MV-4-11 (cell line): ENCODE results near the gene ATG10.
"Not testable (repeated sequence)": the region's sequence is repeated elsewhere in the genome, so short reads cannot be mapped to it uniquely, and the experiment has no call there.

ENCODE experiments used
- DNase-seq: peaks from one replicate; lab custom pipeline; 2025; lab: John Stamatoyannopoulos, UW

The ATG10 gene

DNA sequence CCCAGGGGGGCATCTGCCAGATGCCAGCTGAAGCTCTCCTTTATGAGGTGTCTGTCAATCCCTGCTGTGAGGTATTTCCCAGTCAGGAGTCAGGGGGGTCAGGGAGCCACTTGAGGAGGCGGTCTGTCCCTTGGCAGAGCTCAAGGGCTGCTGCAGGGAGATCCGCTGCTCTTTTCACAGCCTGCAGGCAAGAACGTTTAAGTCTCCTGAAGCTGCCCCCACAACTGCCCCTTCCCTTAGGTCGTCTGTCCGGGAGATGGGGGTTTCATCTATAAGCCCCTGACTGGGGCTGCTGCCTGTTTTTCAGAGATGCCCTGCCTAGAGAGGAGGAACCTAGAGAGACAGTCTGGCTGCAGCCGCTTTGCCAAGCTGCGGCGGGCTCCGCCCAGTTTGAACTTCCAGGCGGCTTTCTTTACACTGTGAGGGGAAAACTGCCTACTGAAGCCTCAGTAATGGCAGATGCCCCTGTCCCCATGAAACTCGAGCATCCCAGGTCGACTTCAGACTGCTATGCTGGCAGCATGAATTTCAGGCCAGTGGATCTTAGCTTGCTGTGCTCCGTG, 158.0 kb downstream of the ATG10 start:
- DNase-seq = no peak

- DNase-seq = no peak
Observed at GRCh38 chr5:82130602-82131001, 158.8 kb downstream of the ATG10 start.

GRCh38 chr5:82137205-82137604, 165.4 kb downstream of the ATG10 start:
- no peak for DNase-seq

- DNase-seq = not testable (repeated sequence)
Observed at GRCh38 chr5:82139837-82140236, 168.0 kb downstream of the ATG10 start.

DNA sequence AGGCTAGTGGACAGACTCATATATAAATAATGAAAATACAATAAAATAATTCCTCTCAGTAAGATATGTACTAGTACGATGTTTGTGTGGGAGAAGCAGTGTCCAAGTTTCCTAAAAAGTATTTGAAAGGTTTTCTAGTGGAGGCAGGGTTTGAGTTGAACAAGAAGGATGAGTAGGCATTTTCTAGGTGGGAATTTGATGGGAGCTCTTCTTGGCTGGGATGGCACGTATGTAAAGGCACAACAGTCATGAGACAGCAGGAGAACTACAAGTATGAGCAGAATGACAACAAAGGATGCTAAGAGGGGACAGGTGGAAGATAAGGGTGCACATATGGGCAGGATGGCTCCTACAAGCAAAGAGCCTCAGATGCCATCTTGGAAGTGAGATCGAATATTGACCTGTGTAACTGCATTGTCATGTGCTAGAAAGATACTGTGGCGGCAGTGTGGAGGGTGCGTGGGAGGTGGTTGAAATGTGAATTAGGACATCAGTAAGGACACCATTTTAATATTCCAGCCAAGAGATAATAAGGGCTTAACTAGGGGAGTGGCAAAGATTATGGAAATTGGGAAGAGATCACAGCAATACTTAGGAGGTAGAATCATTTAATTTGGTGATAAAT, 170.5 kb downstream of the ATG10 start:
- DNase-seq = no peak

DNA sequence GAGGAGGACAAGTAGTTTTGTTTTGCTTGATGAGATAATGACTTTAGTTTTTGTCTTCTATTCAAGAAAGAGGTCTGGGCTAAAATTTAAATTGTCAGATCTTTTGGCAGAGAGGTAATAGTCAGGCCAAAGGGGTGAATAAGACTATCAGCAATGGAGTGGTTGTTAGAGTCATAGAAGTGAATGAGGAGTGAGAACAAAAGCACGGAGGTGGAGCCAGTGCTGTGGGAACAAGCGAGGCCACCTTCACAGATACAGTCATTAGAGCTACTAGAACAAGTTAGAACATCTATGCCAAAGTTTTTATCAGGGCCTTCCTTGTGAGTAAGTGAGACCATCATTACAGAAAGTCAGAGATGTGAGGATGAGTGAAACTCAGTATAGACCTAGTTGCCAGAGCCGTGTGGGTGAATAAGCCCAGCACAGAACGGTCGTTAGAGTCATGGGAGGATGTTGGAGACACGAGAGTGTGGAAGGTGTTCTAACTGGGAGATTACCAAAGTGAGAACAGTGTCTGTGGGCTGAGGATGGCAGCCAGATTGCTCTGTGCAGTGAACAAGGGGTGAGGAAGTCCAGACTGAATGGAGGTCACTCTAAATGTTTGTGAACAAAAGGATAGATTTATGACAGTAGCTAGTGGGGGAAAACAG, 171.2 kb downstream of the ATG10 start:
- no peak for DNase-seq

GRCh38 chr5:82147860-82148573, 176.2 kb downstream of the ATG10 start:
- DNase-seq = peak; percentile 45

GRCh38 chr5:82149434-82149833, 177.6 kb downstream of the ATG10 start:
- DNase-seq = no peak

DNA sequence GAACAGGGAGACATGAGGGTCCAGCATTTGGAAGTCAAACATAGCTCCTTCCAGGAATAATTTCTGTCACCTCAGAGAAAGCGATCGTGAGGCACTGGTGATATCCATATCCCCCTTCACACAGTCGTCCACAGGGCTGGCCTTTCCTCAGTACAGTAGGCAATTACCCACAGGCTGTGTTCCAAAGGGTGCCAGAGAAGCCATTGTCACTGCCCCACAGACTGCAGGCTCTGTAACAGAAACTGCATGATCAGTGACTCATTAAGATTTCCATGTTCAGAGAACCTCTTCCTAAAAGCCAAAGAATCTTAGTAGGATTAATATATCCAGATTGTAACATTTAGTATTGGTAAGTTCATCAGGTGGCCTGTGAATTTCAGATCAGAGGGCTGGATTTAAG, 178.7 kb downstream of the ATG10 start:
- DNase-seq = no peak

DNA sequence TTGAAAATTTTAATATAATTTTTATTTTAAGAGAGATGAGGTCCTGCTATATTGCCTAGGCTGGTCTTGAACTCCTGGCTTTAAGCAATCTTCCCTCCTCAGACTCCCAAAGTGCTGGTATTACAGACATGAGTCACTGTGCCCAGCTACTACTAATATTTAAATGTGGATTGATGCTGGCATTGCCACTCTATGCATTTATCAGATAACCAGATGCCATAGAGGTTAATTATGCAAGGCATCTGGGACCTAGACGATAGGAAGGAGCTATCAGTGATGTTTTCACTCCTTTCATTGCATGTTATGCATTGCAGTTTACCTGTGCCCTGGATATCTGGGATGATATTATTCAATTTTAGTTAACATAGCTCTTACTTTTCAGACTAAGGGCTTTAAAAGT, 179.4 kb downstream of the ATG10 start:
- no peak for DNase-seq

DNA sequence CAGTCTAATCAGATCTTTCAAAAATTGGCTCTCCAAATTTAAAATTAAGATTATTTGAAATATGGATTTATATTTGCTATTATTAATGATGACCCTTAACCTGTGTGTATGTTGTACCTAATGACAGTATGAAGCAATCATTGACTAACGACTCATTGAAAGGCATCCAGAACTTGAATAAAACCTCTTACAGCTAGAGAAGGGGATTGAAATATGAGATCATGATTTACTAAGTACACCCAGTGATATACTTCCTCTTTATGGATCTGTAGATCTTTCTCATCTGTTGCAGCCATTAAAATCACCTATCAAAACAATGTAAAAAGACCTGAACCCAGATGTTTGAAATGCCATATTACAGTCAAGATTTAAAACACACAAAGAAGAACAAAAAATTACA, 179.8 kb downstream of the ATG10 start:
- peak; percentile 29 for DNase-seq

DNA sequence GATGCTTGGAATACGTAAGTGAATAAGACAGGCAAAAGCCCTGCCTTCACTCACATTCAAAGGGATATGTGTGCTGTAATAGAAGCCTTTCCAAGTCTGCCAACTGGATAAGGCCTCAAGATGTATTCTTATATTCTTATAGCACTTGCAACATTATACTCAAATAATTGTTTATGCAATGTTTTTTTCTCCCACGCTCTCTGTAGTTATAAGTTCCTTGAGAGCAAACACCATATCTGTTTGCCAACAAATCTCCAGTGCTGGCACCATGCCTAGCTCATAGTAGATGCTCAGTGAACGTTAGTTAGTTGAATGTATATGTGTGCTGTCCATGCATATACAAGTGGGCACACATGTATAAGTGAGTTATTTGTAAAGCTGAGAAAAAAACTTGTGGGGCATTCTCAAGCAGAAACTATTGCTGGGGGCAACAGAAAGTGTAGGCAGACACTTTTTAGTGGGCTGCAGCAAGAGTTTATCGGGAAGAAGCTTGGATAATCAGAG, 181.2 kb downstream of the ATG10 start:
- no peak for DNase-seq

GRCh38 chr5:82154776-82155175, 183.0 kb downstream of the ATG10 start:
- no peak for DNase-seq

GRCh38 chr5:82155305-82155704, 183.5 kb downstream of the ATG10 start:
- no peak for DNase-seq

GRCh38 chr5:82156874-82157273, 185.1 kb downstream of the ATG10 start:
- DNase-seq = no peak

DNA sequence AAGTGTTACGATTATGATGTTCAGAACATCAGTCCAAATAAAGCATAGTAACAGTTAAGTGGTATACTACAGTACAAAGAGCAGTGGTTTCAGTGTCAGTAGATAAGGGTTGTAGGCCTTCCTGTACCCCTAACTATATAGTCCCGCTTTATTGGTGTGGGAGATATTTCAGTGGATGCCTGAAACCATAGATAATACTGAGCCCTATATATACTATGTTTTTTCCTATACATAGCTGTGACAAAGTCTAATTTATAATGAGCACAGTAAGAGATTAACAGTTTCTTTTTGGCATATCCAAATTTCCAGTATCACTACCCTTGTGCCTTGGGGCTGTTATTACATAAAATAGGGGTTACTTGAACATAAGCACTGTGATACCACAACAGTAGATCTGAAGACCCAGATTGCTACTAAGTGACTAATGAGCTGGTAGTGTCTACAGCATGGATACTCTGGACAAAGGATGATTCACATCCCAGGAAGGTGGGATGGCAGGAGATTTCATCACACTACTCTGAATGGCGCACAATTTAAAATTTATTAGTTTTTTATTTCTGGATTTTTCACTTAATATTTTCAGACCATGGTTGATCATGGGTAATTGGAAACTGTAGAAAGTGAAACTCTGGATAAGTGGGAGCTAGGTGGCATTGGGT, 187.1 kb downstream of the ATG10 start:
- no peak for DNase-seq

DNA sequence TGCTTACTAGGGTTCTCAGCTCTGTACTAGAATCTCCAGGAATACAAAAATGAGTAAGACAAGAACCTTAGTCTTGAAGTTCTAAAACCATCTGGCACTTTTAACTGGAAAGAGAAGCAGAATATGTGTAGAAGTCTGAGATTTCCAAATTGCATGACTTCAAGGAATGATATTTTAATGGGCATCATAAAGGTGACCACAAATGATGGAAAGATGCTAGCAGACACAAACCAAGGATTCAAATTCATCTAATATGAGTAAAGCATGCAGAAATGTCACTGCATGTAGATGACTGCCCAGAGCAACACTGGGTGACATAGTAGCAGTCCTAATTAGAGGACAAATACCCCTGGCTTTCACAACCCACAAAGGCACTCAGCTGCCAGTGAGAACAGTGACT, 189.1 kb downstream of the ATG10 start:
- DNase-seq = no peak

- no peak for DNase-seq
Observed at GRCh38 chr5:82162573-82162972, 190.8 kb downstream of the ATG10 start.

DNA sequence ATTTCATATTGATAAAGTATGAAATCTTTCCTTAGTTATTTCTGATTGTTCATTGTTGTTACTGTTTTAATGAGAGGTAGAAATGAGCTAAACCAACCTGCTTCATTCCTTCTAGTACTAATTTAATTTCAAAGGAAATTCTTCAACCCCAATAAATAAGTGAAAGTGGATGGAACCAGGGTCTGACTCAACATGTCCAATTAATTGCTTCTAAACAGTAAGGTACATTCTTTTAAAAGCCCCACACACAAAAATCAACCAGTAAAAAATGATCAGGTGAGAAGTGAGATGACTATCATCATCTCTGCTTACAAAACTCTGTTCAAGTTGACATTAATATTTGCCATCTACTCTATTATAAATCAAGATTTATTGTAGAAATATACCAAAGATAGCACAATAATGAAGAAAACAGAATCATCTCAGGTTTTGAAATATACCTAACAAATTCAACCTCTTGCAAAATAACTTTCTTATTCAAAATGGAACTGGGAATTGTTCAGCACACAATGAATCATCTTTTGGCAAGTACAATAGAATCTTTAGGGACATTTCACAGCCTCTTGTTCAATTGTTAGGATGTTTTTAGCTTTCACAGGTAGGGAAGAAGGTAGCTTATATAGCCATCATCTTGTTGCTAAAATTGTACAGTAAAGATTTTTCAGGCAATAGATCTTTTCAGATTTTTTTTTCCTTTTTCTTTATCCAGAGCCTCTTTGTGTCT, 191.8 kb downstream of the ATG10 start:
- no peak for DNase-seq

DNA sequence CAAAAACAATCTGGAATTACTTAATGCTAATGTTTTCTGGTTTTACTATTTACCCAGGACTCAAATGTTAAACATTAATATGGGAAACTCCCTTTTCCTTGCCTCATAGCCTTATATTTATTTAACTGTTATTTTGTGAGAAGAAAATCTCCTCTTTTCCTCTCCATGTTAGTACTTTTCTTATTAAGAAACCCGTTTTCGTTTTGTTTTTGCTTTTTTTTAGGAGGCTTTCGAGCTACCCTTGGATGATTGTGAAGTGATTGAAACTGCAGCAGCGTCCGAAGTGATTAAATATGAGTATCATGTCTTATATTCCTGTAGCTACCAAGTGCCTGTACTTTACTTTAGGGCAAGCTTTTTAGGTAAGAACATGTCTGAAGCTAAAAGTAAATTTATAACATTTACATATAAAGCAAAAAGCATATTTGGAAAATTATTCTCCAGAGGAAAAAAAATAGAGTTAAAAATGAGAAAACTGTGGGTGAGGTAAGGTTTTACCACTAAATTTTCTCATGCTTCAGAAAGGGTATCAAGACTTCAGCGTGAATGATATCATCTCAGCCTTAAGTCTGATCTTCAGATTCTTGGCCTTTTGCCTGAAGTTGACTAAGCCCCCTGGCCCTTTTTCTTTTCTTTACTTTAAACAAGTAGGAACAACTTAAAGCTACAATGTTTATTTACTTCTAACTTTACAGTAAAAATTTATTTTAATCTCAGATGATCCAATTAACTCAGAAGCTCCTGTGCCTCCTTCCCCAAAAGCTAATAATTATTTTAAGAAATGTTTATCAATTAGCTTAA, 192.6 kb downstream of the ATG10 start:
- DNase-seq = no peak
